G401 (cell line): ENCODE measurements around the gene ENTPD1. TPM values are rescaled to one million over a fixed set of nuclear protein-coding genes. Genes with fewer than 3 reads are reported as not detected.
A peak's percentile ranks its signal among the peaks of the same experiment; 100 is the strongest.
"Not testable (repeated sequence)": the region's sequence is repeated elsewhere in the genome, so short reads cannot be mapped to it uniquely, and the experiment has no call there.

Experiments
- DNase-seq: peaks from one replicate; pipeline ENCODE4 v3.0.0-alpha.2; 2015; ENCODE audit warnings: low spot score
- in situ Hi-C: cut with HindIII; loops from 2 replicates; pipeline ENCODE4 v1.10.0; 2016; ENCODE audit warnings: low sequenced_read_pairs, mixed read lengths
- total RNA-seq: library from RNA; depleted of rRNA; stranded (reverse); fragments of >200 nt; shearing (Covaris generic); gene quantifications from 2 replicates; pipeline ENCODE4 v1.2.3, GENCODE V29; 2014; rRNA removed

ENTPD1 gene
- total RNA-seq, 1 experiment from 2014 or later, result not detected

DNA sequence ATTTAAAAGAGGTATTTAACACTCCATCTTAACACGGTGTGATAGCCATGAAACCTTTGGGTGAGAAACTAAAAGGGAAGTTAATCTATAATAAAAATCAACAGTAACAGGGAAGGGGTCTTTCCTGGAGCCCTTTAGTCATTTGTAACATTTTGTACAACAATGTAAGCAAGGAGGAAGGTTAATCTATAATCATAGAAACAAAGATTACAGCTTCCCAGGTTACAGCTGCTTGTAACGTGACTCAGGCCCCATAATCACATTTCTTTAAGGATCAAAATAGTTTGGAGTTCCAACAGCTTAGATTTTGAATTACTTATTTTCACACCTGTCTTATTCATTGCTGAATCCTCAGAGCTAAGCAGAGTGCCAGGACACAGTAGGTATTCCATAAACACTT, 133.9 kb downstream of the ENTPD1 start:
- in situ Hi-C loops, result no loop called here
- DNase-seq, result no peak

DNA sequence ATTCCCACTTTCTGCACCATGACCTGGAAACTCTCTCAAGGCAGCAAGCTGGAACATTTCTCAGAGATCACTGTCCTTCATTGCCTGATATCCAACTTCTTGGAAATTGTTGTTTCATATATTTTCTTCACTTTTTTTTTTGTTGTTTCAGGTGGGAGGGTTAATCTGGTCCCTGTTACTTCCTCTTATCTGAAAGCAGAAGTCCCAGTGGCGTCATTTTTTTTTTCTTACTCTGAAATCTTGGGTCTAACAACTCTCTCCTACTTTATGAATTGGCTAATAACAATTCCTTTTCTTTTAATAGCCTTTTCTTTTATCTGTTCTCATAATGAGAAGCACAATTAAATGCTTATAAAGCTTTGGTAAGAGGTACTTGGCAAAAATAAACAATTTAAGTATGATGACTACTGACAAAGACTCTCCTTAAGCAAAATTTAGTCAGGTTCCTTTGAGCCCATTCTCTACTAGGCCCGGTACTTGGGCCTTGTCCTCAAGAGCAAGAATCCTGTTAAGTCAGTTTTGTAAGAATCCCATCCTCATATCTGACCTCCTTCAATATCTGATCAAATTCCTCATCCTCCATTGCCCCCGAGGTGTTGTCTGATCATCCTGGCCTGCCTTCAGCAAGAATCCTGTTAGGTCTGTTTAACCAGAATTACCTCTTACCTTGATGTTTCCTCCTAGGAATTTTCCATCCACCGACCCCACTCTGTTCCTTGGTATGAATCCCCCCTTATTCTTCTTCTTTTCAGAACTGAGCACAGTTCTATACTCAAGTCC, 140.3 kb downstream of the ENTPD1 start:
- in situ Hi-C loops, result no loop called here
- DNase-seq, result no peak

DNA sequence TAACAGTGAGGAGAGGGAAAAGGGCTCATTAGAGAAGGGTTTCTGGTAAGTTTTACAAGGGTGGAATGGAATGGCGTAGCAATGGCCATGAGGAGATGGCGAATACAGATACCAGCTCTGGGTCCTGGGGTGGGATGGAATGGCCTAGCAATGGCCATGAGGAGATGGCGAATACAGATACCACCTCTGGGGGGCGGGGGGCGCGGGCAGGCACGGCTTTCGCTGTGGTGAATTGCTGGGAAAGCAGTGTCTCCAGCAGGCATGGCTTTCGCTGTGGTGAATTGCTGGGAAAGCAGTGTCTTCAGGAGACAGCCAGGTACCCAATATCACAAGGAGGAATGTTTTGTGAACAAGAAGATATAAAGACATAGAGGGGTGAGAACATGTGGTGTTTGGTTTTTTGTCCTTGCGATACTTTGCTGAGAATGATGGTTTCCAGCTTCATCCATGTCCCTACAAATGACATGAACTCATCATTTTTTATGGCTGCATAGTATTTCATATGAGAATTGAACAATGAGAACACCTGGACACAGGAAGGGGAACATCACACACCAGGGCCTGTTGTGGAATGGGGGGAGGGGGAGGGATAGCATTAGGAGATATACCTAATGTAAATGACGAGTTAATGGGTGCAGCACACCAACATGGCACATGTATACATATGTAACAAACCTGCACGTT, 150.1 kb downstream of the ENTPD1 start:
- in situ Hi-C loops, DNase-seq: not testable (repeated sequence)

DNA sequence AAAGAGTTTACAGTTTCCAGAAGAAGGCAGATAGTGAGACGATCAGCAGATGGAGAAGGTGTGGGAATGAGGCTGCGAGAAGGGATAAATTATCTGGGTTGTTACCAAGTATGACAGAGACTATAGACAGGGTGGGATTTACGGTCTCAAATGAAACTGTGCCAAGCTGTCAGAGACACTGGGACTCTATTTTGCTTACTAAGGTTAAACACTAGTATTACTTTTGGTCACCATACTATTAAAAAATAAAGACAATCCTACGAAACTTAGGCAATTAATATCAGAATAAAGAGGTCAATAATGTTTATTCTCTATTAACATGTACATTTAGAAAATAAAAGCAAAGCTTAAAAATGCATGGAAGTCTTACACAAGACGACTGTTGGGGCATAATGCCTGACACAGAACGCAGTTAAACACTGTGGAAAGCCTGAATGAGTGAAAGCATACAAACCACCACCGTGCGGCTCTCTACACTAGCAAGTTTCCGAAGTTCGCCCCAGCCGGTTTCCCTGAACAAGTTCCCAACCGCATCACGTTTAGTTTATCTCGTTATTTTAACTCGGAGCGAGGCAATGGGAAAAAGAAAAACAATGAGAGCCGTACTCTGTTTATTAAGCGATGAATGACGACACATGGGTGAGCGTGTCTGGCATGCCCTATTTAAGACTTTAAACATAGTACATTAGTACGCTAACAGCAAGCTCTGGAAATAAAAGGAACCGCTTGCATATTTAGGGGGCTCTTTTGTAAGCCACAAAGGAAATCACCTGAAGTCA, 150.9 kb downstream of the ENTPD1 start:
- in situ Hi-C loops, result no loop called here
- peak; percentile 68 for DNase-seq

DNA sequence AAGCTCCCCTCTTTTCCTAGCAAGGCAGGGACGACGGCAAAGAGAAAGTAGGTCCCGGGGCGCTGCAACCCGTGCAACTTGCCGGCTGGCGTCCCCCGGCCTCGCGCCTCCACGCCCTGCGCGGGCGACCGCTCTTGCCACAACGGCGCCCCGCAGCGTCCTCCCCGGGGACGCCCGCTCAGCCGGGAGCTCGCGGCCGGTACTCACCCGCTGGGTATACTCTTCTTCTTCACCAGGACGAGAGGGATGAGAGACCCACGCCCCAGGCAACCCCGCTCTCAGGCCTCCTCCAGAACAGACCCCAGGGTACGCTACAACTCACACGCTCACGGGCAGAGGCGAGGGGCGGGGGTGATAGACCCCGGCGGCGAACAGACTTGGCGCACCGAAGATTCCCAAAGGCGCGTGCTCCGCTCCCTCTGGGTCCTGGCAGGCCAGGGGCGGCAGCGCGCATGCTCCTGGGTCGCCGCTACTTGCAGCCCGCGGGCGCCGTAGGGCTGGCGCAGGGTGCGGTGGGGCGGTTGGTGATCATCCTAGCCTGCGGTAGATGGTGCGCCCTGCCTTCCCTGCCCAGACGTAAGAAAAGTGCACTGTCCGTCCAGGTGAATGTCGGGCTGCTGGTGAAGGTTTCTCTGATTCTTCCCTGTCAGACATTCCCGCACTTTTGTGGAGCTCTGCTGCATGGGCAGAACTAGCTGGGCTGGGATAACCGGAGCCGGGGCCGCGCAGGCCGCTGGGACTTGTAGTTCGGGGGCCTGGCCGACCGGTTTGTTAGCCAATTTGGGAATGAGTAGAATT, 151.7 kb downstream of the ENTPD1 start, which contains the start of gene CC2D2B:
TSS of gene CC2D2B (plus strand) at position 520 of the 798 bp plus-strand sequence. CDS start 3,349 bp downstream, outside the sequence.
- in situ Hi-C loops, result no loop called here
- DNase-seq, result peak; percentile 88

DNA sequence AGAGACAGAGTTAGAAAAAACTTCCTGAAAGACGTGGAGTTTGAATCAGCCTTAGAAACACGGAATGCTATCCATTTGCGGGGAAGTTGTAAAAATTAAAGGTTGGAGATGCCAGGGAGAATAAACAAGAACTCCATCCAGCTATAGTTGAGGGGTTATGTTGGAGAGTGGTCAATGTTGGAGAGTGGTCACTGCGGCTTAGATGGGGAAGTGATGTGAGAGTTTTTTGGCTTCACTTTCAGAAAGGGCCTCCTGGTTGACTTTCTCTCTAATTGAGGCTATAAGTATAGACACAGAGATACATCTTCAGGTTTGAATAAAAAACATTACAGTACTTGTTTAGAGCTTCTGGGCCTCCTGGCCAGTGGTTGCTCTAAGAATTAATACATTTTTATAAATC, 152.5 kb downstream of the ENTPD1 start:
- in situ Hi-C loops, result no loop called here
- DNase-seq, result no peak

DNA sequence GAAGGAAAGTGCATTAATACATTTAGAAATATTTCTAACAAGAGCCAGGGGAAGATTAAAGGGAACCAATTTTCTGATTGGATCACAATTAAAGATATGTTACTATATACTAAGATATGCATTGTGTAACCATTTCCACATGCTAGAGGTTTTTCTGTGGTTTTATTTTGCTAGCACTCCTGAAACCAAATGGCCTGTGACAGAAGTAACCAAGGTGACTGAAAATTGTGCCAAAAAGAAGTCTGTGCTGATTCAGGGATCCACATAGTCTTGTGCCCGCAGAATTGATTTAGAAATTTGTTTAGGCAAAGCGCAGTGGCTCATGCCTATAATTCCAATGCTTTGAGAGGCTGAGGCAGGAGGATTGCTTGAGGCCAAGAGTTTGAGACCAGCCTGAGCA, 153.6 kb downstream of the ENTPD1 start:
- in situ Hi-C loops, result no loop called here
- no peak for DNase-seq

DNA sequence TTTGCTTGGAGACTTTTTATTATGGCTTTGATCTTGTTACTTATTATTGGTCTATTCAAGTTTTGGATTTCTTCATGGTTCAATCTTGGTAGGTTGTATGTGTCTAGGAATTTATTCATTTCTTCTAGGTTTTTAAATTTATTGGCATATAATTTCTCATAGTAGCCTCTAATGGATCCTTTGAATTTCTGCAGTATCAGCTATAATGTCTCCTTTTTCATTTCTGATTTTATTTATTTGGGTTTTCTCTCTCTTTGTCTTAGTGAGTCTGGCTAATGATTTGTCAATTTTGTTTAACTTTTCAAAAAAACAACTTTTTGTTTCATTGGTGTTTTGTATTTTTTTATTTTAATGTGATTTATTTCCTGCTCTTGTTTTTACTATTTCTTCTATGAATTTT, 160.1 kb downstream of the ENTPD1 start:
- DNase-seq, in situ Hi-C loops: not testable (repeated sequence)

Other genes starting within 250 kb of the ENTPD1 start
- gene SORBS1, start 194.8 kb upstream of the ENTPD1 start, total RNA-seq, result 0.18 TPM in 1 of 2 replicates, not detected in the other
- gene ALDH18A1, start 99.5 kb upstream of the ENTPD1 start, total RNA-seq, result 151 and 164 TPM in 2 replicates
- 46.0 and 51.1 TPM in 2 replicates for gene TCTN3, start 62.2 kb upstream of the ENTPD1 start, total RNA-seq
- not detected in 2 replicates for gene CC2D2B, start 151.8 kb downstream of the ENTPD1 start, total RNA-seq